GM23338 (cell line): Measurements from ENCODE around the gene BZW2. TPM values are rescaled to one million over a fixed set of nuclear protein-coding genes. Genes with fewer than 3 reads are reported as not detected.

Experiments used
- ATAC-seq: fragments of 200-7000 bp; cut with Tn5 transposase; 3 replicates; pipeline ENCODE4 v1.9.1; 2020
- DNase-seq: peaks from one replicate; pipeline ENCODE4 v3.0.0-alpha.2; 2015; ENCODE audit warnings: low spot score
- H2AFZ ChIP-seq: fragments of 200-600 bp; sonication (generic); 2 replicates; pipeline ENCODE4 v1.8.0; 2016; ENCODE audit warnings: antibody characterized with exemption, mild to moderate bottlenecking, moderate library complexity
- H3F3A ChIP-seq: fragments of 200-600 bp; sonication (generic); replicated peaks from 2 replicates; pipeline ENCODE4 v1.8.0; 2017; ENCODE audit warnings: antibody characterized with exemption, mixed run types, low read depth
- H3K27ac ChIP-seq: fragments of 200-600 bp; sonication (generic); 2 replicates; pipeline ENCODE4 v1.6.1; 2016; ENCODE audit warnings: low read depth
- H3K27me3 ChIP-seq: fragments of 200-600 bp; sonication (generic); 2 replicates; pipeline ENCODE4 v1.8.0; 2016; ENCODE audit warnings: mild to moderate bottlenecking, mixed run types, moderate library complexity; ENCODE audit not compliant: insufficient read depth
- H3K36me3 ChIP-seq: fragments of 200-600 bp; sonication (generic); 2 replicates; pipeline ENCODE4 v1.8.0; 2016; ENCODE audit warnings: mild to moderate bottlenecking; ENCODE audit not compliant: insufficient read depth
- H3K4me1 ChIP-seq: fragments of 200-600 bp; sonication (generic); 2 replicates; pipeline ENCODE4 v1.8.0; 2016; ENCODE audit warnings: mild to moderate bottlenecking, moderate library complexity; ENCODE audit not compliant: insufficient read depth
- H3K4me2 ChIP-seq: fragments of 200-600 bp; sonication (generic); 2 replicates; pipeline ENCODE4 v1.7.1; 2017; ENCODE audit warnings: mixed run types
- H3K4me3 ChIP-seq: fragments of 200-600 bp; sonication (generic); 2 replicates; pipeline ENCODE4 v1.6.1; 2016; ENCODE audit warnings: mixed run types
- H3K79me2 ChIP-seq: fragments of 200-600 bp; sonication (generic); replicated peaks from 2 replicates; pipeline ENCODE4 v1.8.0; 2017; ENCODE audit warnings: mild to moderate bottlenecking; ENCODE audit not compliant: insufficient read depth
- H3K9me2 ChIP-seq: fragments of 200-600 bp; sonication (generic); 2 replicates; pipeline ENCODE4 v1.8.0; 2017; ENCODE audit not compliant: insufficient read depth
- H4K20me1 ChIP-seq: fragments of 200-600 bp; sonication (generic); replicated peaks from 2 replicates; pipeline ENCODE4 v1.8.0; 2017; ENCODE audit warnings: mild to moderate bottlenecking; ENCODE audit not compliant: insufficient read depth
- H3K27ac Mint-ChIP-seq: 2 replicates; pipeline ENCODE4 v1.8.0; 2020; ENCODE audit warnings: inconsistent platforms, mild to moderate bottlenecking, moderate library complexity, mixed read lengths
- H3K27me3 Mint-ChIP-seq: 3 replicates; pipeline ENCODE4 v1.8.0; 2022; ENCODE audit warnings: low read depth, mild to moderate bottlenecking, moderate library complexity, mixed read lengths, inconsistent platforms; ENCODE audit not compliant: insufficient read depth, poor library complexity
- H3K36me3 Mint-ChIP-seq: 3 replicates; pipeline ENCODE4 v1.8.0; 2021; ENCODE audit warnings: low read depth, mild to moderate bottlenecking, inconsistent platforms, moderate library complexity, mixed read lengths
- H3K4me1 Mint-ChIP-seq: 3 replicates; pipeline ENCODE4 v1.8.0; 2020; ENCODE audit warnings: mild to moderate bottlenecking, inconsistent platforms, mixed read lengths
- H3K4me3 Mint-ChIP-seq: 3 replicates; pipeline ENCODE4 v1.8.0; 2021; ENCODE audit warnings: moderate library complexity, mild to moderate bottlenecking, inconsistent platforms, mixed read lengths
- H3K9me3 Mint-ChIP-seq: 3 replicates; pipeline ENCODE4 v1.8.0; 2020; ENCODE audit warnings: moderate library complexity, mild to moderate bottlenecking, inconsistent platforms, mixed read lengths
- CREB1 ChIP-seq: fragments of 250-450 bp; sonication (Bioruptor Pico); IDR thresholded peaks from 2 replicates; pipeline ENCODE4 v1.5.0; 2020; ENCODE audit warnings: low read depth, mild to moderate bottlenecking, moderate library complexity
- CTCF ChIP-seq, 2 experiments: fragments of 200-600 bp in 1 of 2; sonication (generic) in 1 of 2; conservative IDR thresholded peaks; 2 replicates each; pipeline versions ENCODE4 v1.5.1 to v1.6.1; 2016 to 2017; ENCODE audit warnings: antibody characterized with exemption in 2 of 2, low read depth in 2 of 2, mild to moderate bottlenecking in 2 of 2, moderate library complexity in 1 of 2
- ETS1 ChIP-seq: IDR thresholded peaks from 2 replicates; pipeline ENCODE4 v1.6.1; 2016; ENCODE audit warnings: antibody characterized with exemption
- EZH2 ChIP-seq: fragments of 200-600 bp; sonication (generic); IDR thresholded peaks from one replicate; pipeline ENCODE4 v1.8.0; 2017; ENCODE audit warnings: antibody characterized with exemption, mild to moderate bottlenecking, low read depth; ENCODE audit not compliant: unreplicated experiment
- EZH2phosphoT487 ChIP-seq: fragments of 200-600 bp; sonication (generic); IDR thresholded peaks from one replicate; pipeline ENCODE4 v1.8.1; 2018; ENCODE audit warnings: antibody characterized with exemption; ENCODE audit not compliant: unreplicated experiment
- JUNB ChIP-seq: IDR thresholded peaks from one replicate; pipeline ENCODE4 v1.6.1; 2016; ENCODE audit warnings: antibody characterized with exemption; ENCODE audit not compliant: unreplicated experiment
- NANOG ChIP-seq: IDR thresholded peaks from 2 replicates; pipeline ENCODE4 v1.6.1; 2016; ENCODE audit warnings: antibody characterized with exemption, borderline replicate concordance
- POLR2AphosphoS5 ChIP-seq: IDR thresholded peaks from 2 replicates; pipeline ENCODE4 v1.6.1; 2016; ENCODE audit warnings: antibody characterized with exemption, low read depth
- REST ChIP-seq: IDR thresholded peaks from one replicate; pipeline ENCODE4 v1.6.1; 2018; ENCODE audit warnings: antibody characterized with exemption; ENCODE audit not compliant: unreplicated experiment
- STAT1 ChIP-seq: IDR thresholded peaks from one replicate; pipeline ENCODE4 v1.6.1; 2016; ENCODE audit warnings: antibody characterized with exemption; ENCODE audit not compliant: unreplicated experiment
- ZNF114 ChIP-seq: fragments of 250-450 bp; sonication (Bioruptor Pico); IDR thresholded peaks from 2 replicates; pipeline ENCODE4 v1.5.0; 2020; ENCODE audit warnings: mild to moderate bottlenecking, moderate library complexity
- ZNF462 ChIP-seq: fragments of 250-450 bp; sonication (Bioruptor Pico); IDR thresholded peaks from 2 replicates; pipeline ENCODE4 v1.5.0; 2020; ENCODE audit warnings: mild to moderate bottlenecking, moderate library complexity
- polyA plus RNA-seq: library from polyadenylated mRNA; unstranded; fragments of >200 nt; fragmentation: Nextera tagmentation; extraction: Ambion mirVana; gene quantifications from 2 replicates; pipeline ENCODE4 v1.2.1, GENCODE V29; 2016
- total RNA-seq: library from RNA; depleted of rRNA; stranded (reverse); fragments of >200 nt; shearing (Covaris generic); gene quantifications from 2 replicates; pipeline ENCODE4 v1.2.3, GENCODE V29; 2014

Gene BZW2
- total and polyA plus RNA-seq, 2 experiments from 2014 or later = 88.8 to 108 TPM

GRCh38 chr7:16609842-16610450 lies 36.0 kb upstream of the BZW2 start:
- Mint-ChIP-seq H3K9me3 (no peaks in the 10 kb centered on the region), H3K36me3 (peaks cover 3% of the 10 kb centered on the region; the same call in 1 of the 3 replicates), H3K4me3 (no peak overlapping the region), H3K27me3 (peaks cover 2% of the 10 kb centered on the region), H3K27ac (no peak overlapping the region), H3K4me1 (no peaks in the 10 kb centered on the region)
- Histone ChIP-seq H3K9me2 (no peaks in the 10 kb centered on the region), H3K4me2 (no peak overlapping the region), H3K4me3 (no peak overlapping the region), H3K79me2 (no peaks in the 10 kb centered on the region), H3F3A (no peaks in the 10 kb centered on the region), H3K4me1 (no peaks in the 10 kb centered on the region), H3K27me3 (no peaks in the 10 kb centered on the region), H3K36me3 (no peaks in the 10 kb centered on the region), H4K20me1 (no peaks in the 10 kb centered on the region), H2AFZ (no peak overlapping the region), H3K27ac (no peak overlapping the region)
- ATAC-seq (no peak), DNase-seq (no peak)
- TF ChIP-seq NANOG (no peak), EZH2 (no peak), CREB1 (CRISPR knock-in tag) (no peak), STAT1 (no peak), ETS1 (no peak), CTCF (conservative IDR thresholded peaks at IDR 0.05; ENCODE audit: low read depth in 2 of 2) (no peak), JUNB (no peak), POLR2AphosphoS5 (no peak), ZNF114 (CRISPR knock-in tag) (no peak), ZNF462 (CRISPR knock-in tag) (no peak), REST (no peak), EZH2phosphoT487 (no peak)
